ENCODE results near the gene PLA2G2C. TPM values are rescaled to one million over a fixed set of nuclear protein-coding genes. Genes with fewer than 3 reads are reported as not detected.

Gene PLA2G2C
- total RNA-seq, 1 experiment from 2014 or later: not detected

DNA sequence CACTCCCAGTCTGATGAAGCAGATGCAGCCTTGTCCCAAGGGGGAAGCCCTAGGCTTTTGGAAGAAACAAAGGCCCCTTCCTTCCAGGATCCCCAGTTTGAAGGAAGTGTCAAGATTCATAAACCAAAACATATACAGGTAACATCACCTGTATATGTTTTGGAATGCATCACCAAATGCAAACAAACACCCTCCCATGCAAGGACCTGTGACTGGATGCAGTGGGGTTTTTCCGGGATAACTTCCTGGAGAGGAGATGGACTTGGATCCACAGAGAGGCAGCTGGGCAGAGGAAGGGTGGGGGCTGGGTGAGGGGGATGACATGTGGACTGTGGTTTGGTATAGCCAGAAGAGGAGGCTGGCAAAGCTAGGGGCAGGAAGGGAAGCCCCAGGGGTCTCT, 48.7 kb downstream of the PLA2G2C start (continued):
- TF ChIP-seq, protein P1, sequence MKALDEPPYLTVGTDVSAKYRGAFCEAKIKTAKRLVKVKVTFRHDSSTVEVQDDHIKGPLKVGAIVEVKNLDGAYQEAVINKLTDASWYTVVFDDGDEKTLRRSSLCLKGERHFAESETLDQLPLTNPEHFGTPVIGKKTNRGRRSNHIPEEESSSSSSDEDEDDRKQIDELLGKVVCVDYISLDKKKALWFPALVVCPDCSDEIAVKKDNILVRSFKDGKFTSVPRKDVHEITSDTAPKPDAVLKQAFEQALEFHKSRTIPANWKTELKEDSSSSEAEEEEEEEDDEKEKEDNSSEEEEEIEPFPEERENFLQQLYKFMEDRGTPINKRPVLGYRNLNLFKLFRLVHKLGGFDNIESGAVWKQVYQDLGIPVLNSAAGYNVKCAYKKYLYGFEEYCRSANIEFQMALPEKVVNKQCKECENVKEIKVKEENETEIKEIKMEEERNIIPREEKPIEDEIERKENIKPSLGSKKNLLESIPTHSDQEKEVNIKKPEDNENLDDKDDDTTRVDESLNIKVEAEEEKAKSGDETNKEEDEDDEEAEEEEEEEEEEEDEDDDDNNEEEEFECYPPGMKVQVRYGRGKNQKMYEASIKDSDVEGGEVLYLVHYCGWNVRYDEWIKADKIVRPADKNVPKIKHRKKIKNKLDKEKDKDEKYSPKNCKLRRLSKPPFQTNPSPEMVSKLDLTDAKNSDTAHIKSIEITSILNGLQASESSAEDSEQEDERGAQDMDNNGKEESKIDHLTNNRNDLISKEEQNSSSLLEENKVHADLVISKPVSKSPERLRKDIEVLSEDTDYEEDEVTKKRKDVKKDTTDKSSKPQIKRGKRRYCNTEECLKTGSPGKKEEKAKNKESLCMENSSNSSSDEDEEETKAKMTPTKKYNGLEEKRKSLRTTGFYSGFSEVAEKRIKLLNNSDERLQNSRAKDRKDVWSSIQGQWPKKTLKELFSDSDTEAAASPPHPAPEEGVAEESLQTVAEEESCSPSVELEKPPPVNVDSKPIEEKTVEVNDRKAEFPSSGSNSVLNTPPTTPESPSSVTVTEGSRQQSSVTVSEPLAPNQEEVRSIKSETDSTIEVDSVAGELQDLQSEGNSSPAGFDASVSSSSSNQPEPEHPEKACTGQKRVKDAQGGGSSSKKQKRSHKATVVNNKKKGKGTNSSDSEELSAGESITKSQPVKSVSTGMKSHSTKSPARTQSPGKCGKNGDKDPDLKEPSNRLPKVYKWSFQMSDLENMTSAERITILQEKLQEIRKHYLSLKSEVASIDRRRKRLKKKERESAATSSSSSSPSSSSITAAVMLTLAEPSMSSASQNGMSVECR (CRISPR knock-in tag; IDR thresholded peaks at IDR 0.05; ENCODE audit: borderline replicate concordance): no peak
- TF ChIP-seq NR2C2 (CRISPR knock-in tag; IDR thresholded peaks at IDR 0.05) (no peak), ATF1 (CRISPR knock-in tag; IDR thresholded peaks at IDR 0.05) (no peak), MYBL2 (CRISPR knock-in tag; IDR thresholded peaks at IDR 0.05) (no peak), ZNF423 (CRISPR knock-in tag; IDR thresholded peaks at IDR 0.05) (no peak), NFATC4 (CRISPR knock-in tag; IDR thresholded peaks at IDR 0.05) (no peak), FOXJ3 (CRISPR knock-in tag; IDR thresholded peaks at IDR 0.05; ENCODE audit: borderline replicate concordance) (no peak)
- TF ChIP-seq, protein P2, sequence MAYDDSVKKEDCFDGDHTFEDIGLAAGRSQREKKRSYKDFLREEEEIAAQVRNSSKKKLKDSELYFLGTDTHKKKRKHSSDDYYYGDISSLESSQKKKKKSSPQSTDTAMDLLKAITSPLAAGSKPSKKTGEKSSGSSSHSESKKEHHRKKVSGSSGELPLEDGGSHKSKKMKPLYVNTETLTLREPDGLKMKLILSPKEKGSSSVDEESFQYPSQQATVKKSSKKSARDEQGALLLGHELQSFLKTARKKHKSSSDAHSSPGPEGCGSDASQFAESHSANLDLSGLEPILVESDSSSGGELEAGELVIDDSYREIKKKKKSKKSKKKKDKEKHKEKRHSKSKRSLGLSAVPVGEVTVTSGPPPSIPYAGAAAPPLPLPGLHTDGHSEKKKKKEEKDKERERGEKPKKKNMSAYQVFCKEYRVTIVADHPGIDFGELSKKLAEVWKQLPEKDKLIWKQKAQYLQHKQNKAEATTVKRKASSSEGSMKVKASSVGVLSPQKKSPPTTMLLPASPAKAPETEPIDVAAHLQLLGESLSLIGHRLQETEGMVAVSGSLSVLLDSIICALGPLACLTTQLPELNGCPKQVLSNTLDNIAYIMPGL (CRISPR knock-in tag; IDR thresholded peaks at IDR 0.05): no peak
- TF ChIP-seq, protein P3, sequence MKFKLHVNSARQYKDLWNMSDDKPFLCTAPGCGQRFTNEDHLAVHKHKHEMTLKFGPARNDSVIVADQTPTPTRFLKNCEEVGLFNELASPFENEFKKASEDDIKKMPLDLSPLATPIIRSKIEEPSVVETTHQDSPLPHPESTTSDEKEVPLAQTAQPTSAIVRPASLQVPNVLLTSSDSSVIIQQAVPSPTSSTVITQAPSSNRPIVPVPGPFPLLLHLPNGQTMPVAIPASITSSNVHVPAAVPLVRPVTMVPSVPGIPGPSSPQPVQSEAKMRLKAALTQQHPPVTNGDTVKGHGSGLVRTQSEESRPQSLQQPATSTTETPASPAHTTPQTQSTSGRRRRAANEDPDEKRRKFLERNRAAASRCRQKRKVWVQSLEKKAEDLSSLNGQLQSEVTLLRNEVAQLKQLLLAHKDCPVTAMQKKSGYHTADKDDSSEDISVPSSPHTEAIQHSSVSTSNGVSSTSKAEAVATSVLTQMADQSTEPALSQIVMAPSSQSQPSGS (CRISPR knock-in tag; IDR thresholded peaks at IDR 0.05; ENCODE audit: borderline replicate concordance, low read depth): no peak
- TF ChIP-seq, protein P4, sequence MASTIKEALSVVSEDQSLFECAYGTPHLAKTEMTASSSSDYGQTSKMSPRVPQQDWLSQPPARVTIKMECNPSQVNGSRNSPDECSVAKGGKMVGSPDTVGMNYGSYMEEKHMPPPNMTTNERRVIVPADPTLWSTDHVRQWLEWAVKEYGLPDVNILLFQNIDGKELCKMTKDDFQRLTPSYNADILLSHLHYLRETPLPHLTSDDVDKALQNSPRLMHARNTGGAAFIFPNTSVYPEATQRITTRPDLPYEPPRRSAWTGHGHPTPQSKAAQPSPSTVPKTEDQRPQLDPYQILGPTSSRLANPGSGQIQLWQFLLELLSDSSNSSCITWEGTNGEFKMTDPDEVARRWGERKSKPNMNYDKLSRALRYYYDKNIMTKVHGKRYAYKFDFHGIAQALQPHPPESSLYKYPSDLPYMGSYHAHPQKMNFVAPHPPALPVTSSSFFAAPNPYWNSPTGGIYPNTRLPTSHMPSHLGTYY (CRISPR knock-in tag; IDR thresholded peaks at IDR 0.05): no peak
- TF ChIP-seq, protein P5, sequence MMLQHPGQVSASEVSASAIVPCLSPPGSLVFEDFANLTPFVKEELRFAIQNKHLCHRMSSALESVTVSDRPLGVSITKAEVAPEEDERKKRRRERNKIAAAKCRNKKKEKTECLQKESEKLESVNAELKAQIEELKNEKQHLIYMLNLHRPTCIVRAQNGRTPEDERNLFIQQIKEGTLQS (CRISPR knock-in tag; conservative IDR thresholded peaks at IDR 0.05): no peak

DNA sequence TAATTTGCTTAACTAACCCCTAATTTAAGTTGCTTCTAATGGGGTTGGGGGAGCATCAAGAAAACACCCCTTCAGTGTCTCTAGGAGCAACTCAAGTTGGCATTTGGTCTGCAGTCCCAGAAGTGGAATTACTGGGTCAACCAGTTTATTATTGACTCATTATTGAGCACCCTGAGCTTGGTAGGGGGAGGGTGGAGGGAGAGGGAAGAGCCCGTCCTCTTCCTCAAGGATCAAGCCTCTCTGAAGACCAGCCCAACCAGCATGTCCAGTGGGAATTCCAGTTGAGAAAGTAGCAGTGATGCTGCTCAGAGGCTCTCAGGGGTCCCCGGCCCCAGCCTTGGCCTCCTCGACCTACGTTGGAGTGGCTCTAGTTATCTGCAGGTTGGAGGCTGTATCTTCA, 49.3 kb downstream of the PLA2G2C start:
- ChIA-PET POLR2A (no interaction called here), CTCF (no interaction called here)
- Mint-ChIP-seq H3K27me3 (ENCODE audit: low read depth) (0 out of 2 replicates have a peak, but pooled peaks cover 3% of the 10 kb centered on the region), H3K36me3 (peaks cover 8% of the 10 kb centered on the region), H3K4me1 (no peaks in the 10 kb centered on the region), H3K4me3 (no peak overlapping the region), H3K9me3 (peaks cover 18% of the 10 kb centered on the region), H3K27ac (no peak overlapping the region)
- ATAC-seq: no peak
- no peak for DNase-seq (ENCODE audit: low spot score)
- TF ChIP-seq, protein P6, sequence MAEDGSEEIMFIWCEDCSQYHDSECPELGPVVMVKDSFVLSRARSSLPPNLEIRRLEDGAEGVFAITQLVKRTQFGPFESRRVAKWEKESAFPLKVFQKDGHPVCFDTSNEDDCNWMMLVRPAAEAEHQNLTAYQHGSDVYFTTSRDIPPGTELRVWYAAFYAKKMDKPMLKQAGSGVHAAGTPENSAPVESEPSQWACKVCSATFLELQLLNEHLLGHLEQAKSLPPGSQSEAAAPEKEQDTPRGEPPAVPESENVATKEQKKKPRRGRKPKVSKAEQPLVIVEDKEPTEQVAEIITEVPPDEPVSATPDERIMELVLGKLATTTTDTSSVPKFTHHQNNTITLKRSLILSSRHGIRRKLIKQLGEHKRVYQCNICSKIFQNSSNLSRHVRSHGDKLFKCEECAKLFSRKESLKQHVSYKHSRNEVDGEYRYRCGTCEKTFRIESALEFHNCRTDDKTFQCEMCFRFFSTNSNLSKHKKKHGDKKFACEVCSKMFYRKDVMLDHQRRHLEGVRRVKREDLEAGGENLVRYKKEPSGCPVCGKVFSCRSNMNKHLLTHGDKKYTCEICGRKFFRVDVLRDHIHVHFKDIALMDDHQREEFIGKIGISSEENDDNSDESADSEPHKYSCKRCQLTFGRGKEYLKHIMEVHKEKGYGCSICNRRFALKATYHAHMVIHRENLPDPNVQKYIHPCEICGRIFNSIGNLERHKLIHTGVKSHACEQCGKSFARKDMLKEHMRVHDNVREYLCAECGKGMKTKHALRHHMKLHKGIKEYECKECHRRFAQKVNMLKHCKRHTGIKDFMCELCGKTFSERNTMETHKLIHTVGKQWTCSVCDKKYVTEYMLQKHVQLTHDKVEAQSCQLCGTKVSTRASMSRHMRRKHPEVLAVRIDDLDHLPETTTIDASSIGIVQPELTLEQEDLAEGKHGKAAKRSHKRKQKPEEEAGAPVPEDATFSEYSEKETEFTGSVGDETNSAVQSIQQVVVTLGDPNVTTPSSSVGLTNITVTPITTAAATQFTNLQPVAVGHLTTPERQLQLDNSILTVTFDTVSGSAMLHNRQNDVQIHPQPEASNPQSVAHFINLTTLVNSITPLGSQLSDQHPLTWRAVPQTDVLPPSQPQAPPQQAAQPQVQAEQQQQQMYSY (CRISPR knock-in tag; IDR thresholded peaks at IDR 0.05): no peak
- TF ChIP-seq, protein P7, sequence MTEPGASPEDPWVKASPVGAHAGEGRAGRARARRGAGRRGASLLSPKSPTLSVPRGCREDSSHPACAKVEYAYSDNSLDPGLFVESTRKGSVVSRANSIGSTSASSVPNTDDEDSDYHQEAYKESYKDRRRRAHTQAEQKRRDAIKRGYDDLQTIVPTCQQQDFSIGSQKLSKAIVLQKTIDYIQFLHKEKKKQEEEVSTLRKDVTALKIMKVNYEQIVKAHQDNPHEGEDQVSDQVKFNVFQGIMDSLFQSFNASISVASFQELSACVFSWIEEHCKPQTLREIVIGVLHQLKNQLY (CRISPR knock-in tag; IDR thresholded peaks at IDR 0.05): no peak
- TF ChIP-seq HMGA2 (CRISPR knock-in tag; IDR thresholded peaks at IDR 0.05): no peak
- TF ChIP-seq, protein P8, sequence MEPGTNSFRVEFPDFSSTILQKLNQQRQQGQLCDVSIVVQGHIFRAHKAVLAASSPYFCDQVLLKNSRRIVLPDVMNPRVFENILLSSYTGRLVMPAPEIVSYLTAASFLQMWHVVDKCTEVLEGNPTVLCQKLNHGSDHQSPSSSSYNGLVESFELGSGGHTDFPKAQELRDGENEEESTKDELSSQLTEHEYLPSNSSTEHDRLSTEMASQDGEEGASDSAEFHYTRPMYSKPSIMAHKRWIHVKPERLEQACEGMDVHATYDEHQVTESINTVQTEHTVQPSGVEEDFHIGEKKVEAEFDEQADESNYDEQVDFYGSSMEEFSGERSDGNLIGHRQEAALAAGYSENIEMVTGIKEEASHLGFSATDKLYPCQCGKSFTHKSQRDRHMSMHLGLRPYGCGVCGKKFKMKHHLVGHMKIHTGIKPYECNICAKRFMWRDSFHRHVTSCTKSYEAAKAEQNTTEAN (CRISPR knock-in tag; IDR thresholded peaks at IDR 0.05): no peak
- TF ChIP-seq, protein P9, sequence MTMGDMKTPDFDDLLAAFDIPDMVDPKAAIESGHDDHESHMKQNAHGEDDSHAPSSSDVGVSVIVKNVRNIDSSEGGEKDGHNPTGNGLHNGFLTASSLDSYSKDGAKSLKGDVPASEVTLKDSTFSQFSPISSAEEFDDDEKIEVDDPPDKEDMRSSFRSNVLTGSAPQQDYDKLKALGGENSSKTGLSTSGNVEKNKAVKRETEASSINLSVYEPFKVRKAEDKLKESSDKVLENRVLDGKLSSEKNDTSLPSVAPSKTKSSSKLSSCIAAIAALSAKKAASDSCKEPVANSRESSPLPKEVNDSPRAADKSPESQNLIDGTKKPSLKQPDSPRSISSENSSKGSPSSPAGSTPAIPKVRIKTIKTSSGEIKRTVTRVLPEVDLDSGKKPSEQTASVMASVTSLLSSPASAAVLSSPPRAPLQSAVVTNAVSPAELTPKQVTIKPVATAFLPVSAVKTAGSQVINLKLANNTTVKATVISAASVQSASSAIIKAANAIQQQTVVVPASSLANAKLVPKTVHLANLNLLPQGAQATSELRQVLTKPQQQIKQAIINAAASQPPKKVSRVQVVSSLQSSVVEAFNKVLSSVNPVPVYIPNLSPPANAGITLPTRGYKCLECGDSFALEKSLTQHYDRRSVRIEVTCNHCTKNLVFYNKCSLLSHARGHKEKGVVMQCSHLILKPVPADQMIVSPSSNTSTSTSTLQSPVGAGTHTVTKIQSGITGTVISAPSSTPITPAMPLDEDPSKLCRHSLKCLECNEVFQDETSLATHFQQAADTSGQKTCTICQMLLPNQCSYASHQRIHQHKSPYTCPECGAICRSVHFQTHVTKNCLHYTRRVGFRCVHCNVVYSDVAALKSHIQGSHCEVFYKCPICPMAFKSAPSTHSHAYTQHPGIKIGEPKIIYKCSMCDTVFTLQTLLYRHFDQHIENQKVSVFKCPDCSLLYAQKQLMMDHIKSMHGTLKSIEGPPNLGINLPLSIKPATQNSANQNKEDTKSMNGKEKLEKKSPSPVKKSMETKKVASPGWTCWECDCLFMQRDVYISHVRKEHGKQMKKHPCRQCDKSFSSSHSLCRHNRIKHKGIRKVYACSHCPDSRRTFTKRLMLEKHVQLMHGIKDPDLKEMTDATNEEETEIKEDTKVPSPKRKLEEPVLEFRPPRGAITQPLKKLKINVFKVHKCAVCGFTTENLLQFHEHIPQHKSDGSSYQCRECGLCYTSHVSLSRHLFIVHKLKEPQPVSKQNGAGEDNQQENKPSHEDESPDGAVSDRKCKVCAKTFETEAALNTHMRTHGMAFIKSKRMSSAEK (CRISPR knock-in tag; IDR thresholded peaks at IDR 0.05; ENCODE audit: borderline replicate concordance): no peak
- no peak for TF ChIP-seq JUN (CRISPR knock-in tag; IDR thresholded peaks at IDR 0.05)

Data from WTC11 (cell line).